ENCODE measurements around the gene PPP2R3A.
"Not testable (repeated sequence)": the region's sequence is repeated elsewhere in the genome, so short reads cannot be mapped to it uniquely, and the experiment has no call there.

The PPP2R3A gene

GRCh38 chr3:136152176-136152843 is 186.8 kb downstream of the PPP2R3A start:
- DNase-seq (ENCODE audit: low spot score) = no peak

- DNase-seq (ENCODE audit: low spot score) = no peak
Measured at GRCh38 chr3:136152963-136153362, 187.4 kb downstream of the PPP2R3A start.

- no peak for DNase-seq (ENCODE audit: low spot score)
Measured at GRCh38 chr3:136161516-136161915, 196.0 kb downstream of the PPP2R3A start.

- no peak for DNase-seq (ENCODE audit: low spot score)
Measured at GRCh38 chr3:136162322-136162721, 196.8 kb downstream of the PPP2R3A start.

- not testable (repeated sequence) for DNase-seq (ENCODE audit: low spot score)
Measured at GRCh38 chr3:136163607-136164006, 198.1 kb downstream of the PPP2R3A start.

GRCh38 chr3:136166507-136166906 is 201.0 kb downstream of the PPP2R3A start:
- no peak for DNase-seq (ENCODE audit: low spot score)

GRCh38 chr3:136168236-136168635 is 202.7 kb downstream of the PPP2R3A start:
- not testable (repeated sequence) for DNase-seq (ENCODE audit: low spot score)

GRCh38 chr3:136171097-136171542 is 205.6 kb downstream of the PPP2R3A start:
- no peak for DNase-seq (ENCODE audit: low spot score)

GRCh38 chr3:136173939-136174490 is 208.5 kb downstream of the PPP2R3A start:
- no peak for DNase-seq (ENCODE audit: low spot score)

GRCh38 chr3:136177876-136178275 is 212.3 kb downstream of the PPP2R3A start:
- DNase-seq (ENCODE audit: low spot score) = no peak

- no peak for DNase-seq (ENCODE audit: low spot score)
Measured at GRCh38 chr3:136181741-136182140, 216.2 kb downstream of the PPP2R3A start.

- DNase-seq (ENCODE audit: low spot score) = no peak
Measured at GRCh38 chr3:136184703-136185102, 219.2 kb downstream of the PPP2R3A start.

GRCh38 chr3:136186344-136186743 is 220.8 kb downstream of the PPP2R3A start:
- DNase-seq (ENCODE audit: low spot score) = no peak

GRCh38 chr3:136186846-136187245 is 221.3 kb downstream of the PPP2R3A start:
- no peak for DNase-seq (ENCODE audit: low spot score)

- no peak for DNase-seq (ENCODE audit: low spot score)
Measured at GRCh38 chr3:136187868-136188267, 222.3 kb downstream of the PPP2R3A start.

GRCh38 chr3:136189043-136189442 is 223.5 kb downstream of the PPP2R3A start:
- DNase-seq (ENCODE audit: low spot score) = no peak

- DNase-seq (ENCODE audit: low spot score) = no peak
Measured at GRCh38 chr3:136189859-136190617, 224.5 kb downstream of the PPP2R3A start.

GRCh38 chr3:136192195-136192594 is 226.7 kb downstream of the PPP2R3A start:
- DNase-seq (ENCODE audit: low spot score) = not testable (repeated sequence)

GRCh38 chr3:136192831-136193230 is 227.3 kb downstream of the PPP2R3A start:
- no peak for DNase-seq (ENCODE audit: low spot score)

GRCh38 chr3:136193278-136194054 is 227.9 kb downstream of the PPP2R3A start:
- no peak for DNase-seq (ENCODE audit: low spot score)

GRCh38 chr3:136194409-136195257 is 229.1 kb downstream of the PPP2R3A start:
- DNase-seq (ENCODE audit: low spot score) = no peak
